Activated CD4-positive, CD25-positive, alpha-beta regulatory T cell (primary cell): Measurements from ENCODE around the gene C1QTNF9B.
"Not testable (repeated sequence)": the region's sequence is repeated elsewhere in the genome, so short reads cannot be mapped to it uniquely, and the experiment has no call there.

Experiments
- DNase-seq, 4 experiments: peaks; one replicate each; lab custom pipeline; 2025; lab: John Stamatoyannopoulos, UW

The C1QTNF9B gene

GRCh38 chr13:23893791-23894190, 3.5 kb downstream of the C1QTNF9B start:
- not testable (repeated sequence) for DNase-seq

- DNase-seq: no peak
Observed at GRCh38 chr13:23889615-23890607, 7.4 kb downstream of the C1QTNF9B start.

- DNase-seq: peak; percentile 73 to 81 (median 79)
Observed at GRCh38 chr13:23888658-23889614, 8.4 kb downstream of the C1QTNF9B start, which contains the start of gene MIPEP. MIPEP (minus strand) TSS chr13:23889400; CDS start chr13:23889320, 80 bp downstream.

GRCh38 chr13:23884361-23884760, 12.9 kb downstream of the C1QTNF9B start:
- DNase-seq: not testable (repeated sequence)

- no peak for DNase-seq
Observed at GRCh38 chr13:23883255-23883654, 14.0 kb downstream of the C1QTNF9B start.

GRCh38 chr13:23881402-23881800, 15.9 kb downstream of the C1QTNF9B start:
- DNase-seq: not testable (repeated sequence)

- not testable (repeated sequence) for DNase-seq
Observed at GRCh38 chr13:23880493-23881401, 16.6 kb downstream of the C1QTNF9B start.

- no peak for DNase-seq
Observed at GRCh38 chr13:23877286-23877685, 20.0 kb downstream of the C1QTNF9B start.

GRCh38 chr13:23876265-23876664, 21.0 kb downstream of the C1QTNF9B start:
- DNase-seq: no peak

GRCh38 chr13:23871616-23872220, 25.6 kb downstream of the C1QTNF9B start:
- no peak for DNase-seq

GRCh38 chr13:23870356-23871140, 26.8 kb downstream of the C1QTNF9B start:
- DNase-seq: no peak

- DNase-seq: no peak
Observed at GRCh38 chr13:23868521-23868920, 28.8 kb downstream of the C1QTNF9B start.

GRCh38 chr13:23867027-23867491, 30.2 kb downstream of the C1QTNF9B start:
- no peak for DNase-seq

GRCh38 chr13:23866420-23867026, 30.8 kb downstream of the C1QTNF9B start:
- DNase-seq: no peak

- no peak for DNase-seq
Observed at GRCh38 chr13:23865906-23866305, 31.4 kb downstream of the C1QTNF9B start.

- no peak for DNase-seq
Observed at GRCh38 chr13:23865026-23865425, 32.3 kb downstream of the C1QTNF9B start.

- DNase-seq: no peak
Observed at GRCh38 chr13:23861310-23861709, 36.0 kb downstream of the C1QTNF9B start.

GRCh38 chr13:23859904-23860303, 37.4 kb downstream of the C1QTNF9B start:
- no peak for DNase-seq

GRCh38 chr13:23859455-23859854, 37.8 kb downstream of the C1QTNF9B start:
- DNase-seq: no peak
